ENCODE data around the gene GRIN2C. TPM values are rescaled to one million over a fixed set of nuclear protein-coding genes. Genes with fewer than 3 reads are reported as not detected.

GRIN2C gene
- total RNA-seq, 2 donors from 2014 or later, result 27.6 to 34.4 TPM

GRCh38 chr17:74827800-74828199 lies 31.9 kb downstream of the GRIN2C start:
- peaks cover 0 to 10% of the 10 kb centered on the region in 2 donors for H3K4me1 ChIP-seq
- no peak overlapping the region for H3K4me3 ChIP-seq
- H3K36me3 ChIP-seq, result no peaks in the 10 kb centered on the region
- no peak for DNase-seq (ENCODE audit: low spot score)
- no peak for TF ChIP-seq CTCF (IDR thresholded peaks at IDR 0.05)
- no peaks in the 10 kb centered on the region for H3K27me3 ChIP-seq
- H3K9me3 ChIP-seq, result no peaks in the 10 kb centered on the region
- peak overlapping the region in 1 of 2 donors; percentile 43 for H3K27ac ChIP-seq

GRCh38 chr17:74825952-74826719 lies 33.5 kb downstream of the GRIN2C start:
- TF ChIP-seq CTCF (IDR thresholded peaks at IDR 0.05), result no peak
- no peak for DNase-seq (ENCODE audit: low spot score)
- no peaks in the 10 kb centered on the region for H3K9me3 ChIP-seq

DNA sequence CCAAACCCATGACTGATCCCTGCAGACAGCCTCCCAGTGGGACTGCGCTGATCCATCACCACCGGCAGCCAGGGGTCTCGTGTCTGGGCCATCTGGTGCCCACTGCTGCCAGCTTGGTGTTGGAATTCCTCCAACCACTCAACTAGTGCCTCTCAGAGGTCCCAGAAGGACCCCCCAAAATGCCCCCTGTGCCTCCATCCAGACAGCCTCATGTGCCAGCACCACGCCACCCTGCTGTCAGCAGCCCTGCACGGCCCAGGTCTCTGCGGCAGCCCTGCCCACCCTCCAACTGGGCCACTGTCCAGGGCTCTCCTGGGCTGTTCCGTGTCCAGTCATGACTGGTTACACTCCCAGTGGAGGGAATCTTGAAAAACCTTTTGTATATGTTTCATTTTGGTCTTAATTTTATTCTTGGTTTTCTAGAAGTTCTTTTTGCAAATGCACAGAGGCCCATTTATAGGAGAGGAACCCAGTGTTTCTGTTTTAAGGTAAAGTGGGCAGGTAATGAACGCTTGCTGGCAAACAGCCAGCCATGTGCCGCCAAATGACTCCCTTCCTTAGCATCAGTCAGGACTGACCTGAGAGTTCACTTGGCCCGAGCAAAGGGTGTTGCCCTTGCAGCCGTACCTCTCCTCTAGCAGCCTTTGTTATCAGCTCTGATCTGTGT lies 34.6 kb downstream of the GRIN2C start:
- peaks cover 0 to 22% of the 10 kb centered on the region in 2 donors for H3K4me1 ChIP-seq
- no peak overlapping the region for H3K27ac ChIP-seq
- no peak for DNase-seq (ENCODE audit: low spot score)
- TF ChIP-seq CTCF (IDR thresholded peaks at IDR 0.05), result no peak
- no peaks in the 10 kb centered on the region for H3K27me3 ChIP-seq
- no peak overlapping the region for H3K4me3 ChIP-seq
- no peaks in the 10 kb centered on the region for H3K9me3 ChIP-seq
- H3K36me3 ChIP-seq, result no peaks in the 10 kb centered on the region

More at GRCh38 chr17:74825952-74826719, 33.5 kb downstream of the GRIN2C start:
- H3K27ac ChIP-seq, result no peak overlapping the region
- H3K4me1 ChIP-seq, result peaks cover 0 to 22% of the 10 kb centered on the region in 2 donors
- H3K36me3 ChIP-seq, result no peaks in the 10 kb centered on the region
- H3K27me3 ChIP-seq, result no peaks in the 10 kb centered on the region
- H3K4me3 ChIP-seq, result no peak overlapping the region

DNA sequence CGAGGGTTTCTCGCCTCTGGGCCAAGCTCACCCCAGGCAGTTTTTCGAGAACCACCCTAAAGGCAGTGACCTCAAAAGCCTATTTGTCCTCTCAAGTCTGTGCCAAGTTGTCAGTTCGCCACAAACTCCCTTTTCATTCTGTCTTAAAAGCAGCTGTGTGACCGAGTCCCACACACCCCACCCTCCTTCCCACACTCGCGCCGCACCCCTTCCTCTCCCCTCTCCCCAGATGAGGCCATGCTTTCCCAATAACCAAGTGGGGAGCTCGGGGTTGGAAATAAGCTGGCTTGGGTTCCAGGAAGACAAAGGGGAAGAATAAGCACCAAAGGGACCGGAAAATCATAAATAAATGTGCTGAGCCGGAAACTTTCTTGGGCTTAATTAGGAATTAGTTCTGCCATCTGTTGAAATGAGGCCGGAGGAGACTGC lies 36.7 kb downstream of the GRIN2C start:
- no peaks in the 10 kb centered on the region for H3K27me3 ChIP-seq
- no peak for TF ChIP-seq CTCF (IDR thresholded peaks at IDR 0.05)
- H3K9me3 ChIP-seq, result no peaks in the 10 kb centered on the region
- no peaks in the 10 kb centered on the region for H3K36me3 ChIP-seq
- H3K4me3 ChIP-seq, result no peak overlapping the region
- H3K4me1 ChIP-seq, result peaks cover 0 to 18% of the 10 kb centered on the region in 2 donors
- peak overlapping the region; percentile 24 to 26 for H3K27ac ChIP-seq
- DNase-seq (ENCODE audit: low spot score), result no peak

DNA sequence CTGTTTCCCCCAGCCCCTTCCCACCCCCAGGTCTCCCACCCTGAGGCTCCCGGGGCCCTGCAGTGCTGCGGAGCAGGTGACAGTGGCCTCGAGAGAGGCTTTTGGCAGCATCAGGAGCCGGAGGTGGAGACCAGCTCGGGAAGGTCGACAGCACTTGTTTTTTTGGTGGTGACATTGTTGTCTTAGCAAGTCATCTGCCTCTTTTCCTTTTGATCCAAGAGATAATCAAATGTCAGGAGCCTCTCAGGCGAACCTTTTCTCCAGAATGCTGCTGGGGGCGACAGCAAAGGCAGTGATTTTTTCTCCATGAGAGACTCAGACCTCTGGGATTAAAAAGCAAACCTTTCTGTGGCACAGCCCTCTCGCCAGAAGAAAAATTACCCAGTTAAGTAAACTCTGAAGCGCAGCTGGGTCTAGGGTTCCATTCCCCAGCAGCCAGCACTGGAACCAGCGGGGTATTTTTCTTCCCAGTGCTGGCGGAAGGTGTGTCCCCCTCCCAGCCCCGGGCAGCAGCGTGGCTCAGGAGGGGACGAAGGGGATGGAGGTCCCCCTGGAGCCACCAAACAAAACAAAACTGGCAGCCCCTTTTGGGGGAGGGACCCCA lies 37.2 kb downstream of the GRIN2C start:
- no peak for DNase-seq (ENCODE audit: low spot score)
- Histone ChIP-seq H3K36me3 (no peaks in the 10 kb centered on the region), H3K9me3 (no peaks in the 10 kb centered on the region), H3K27ac (peak overlapping the region; percentile 24 to 26), H3K4me3 (no peak overlapping the region), H3K27me3 (no peaks in the 10 kb centered on the region), H3K4me1 (peaks cover 0 to 17% of the 10 kb centered on the region in 2 donors)
- TF ChIP-seq CTCF (IDR thresholded peaks at IDR 0.05), result no peak

All from right atrium auricular region (tissue), 2 donors.